HS-27A (cell line): ENCODE measurements around the gene THTPA.
A peak's percentile ranks its signal among the peaks of the same experiment; 100 is the strongest.

Source experiments
- DNase-seq: peaks from one replicate; pipeline ENCODE4 v3.0.0-alpha.2; 2012; ENCODE audit warnings: low read depth, missing footprints

THTPA gene

GRCh38 chr14:23551266-23552028 is 4.6 kb upstream of the THTPA start, which contains the start of gene ZFHX2:
TSS of gene ZFHX2 (minus strand) at chr14:23551765. CDS start at chr14:23535325, 16,440 bp downstream.
- DNase-seq: peak; percentile 61

- DNase-seq: no peak
These were observed 564 bp upstream of the THTPA start for GRCh38 chr14:23555533-23555881.

GRCh38 chr14:23556700-23557440 is 799 bp downstream of the THTPA start:
- no peak for DNase-seq

GRCh38 chr14:23557521-23557920 is 1.4 kb downstream of the THTPA start:
- no peak for DNase-seq

- DNase-seq: no peak
These were observed 1.9 kb downstream of the THTPA start for GRCh38 chr14:23557946-23558345.

GRCh38 chr14:23558346-23559009 is 2.4 kb downstream of the THTPA start:
- no peak for DNase-seq

- DNase-seq: no peak
These were observed 3.2 kb downstream of the THTPA start for GRCh38 chr14:23559010-23559925.

- no peak for DNase-seq
These were observed 4.0 kb downstream of the THTPA start for GRCh38 chr14:23559926-23560520.

- DNase-seq: no peak
These were observed 5.2 kb downstream of the THTPA start for GRCh38 chr14:23561259-23561658.

GRCh38 chr14:23561873-23562821 is 6.1 kb downstream of the THTPA start:
- no peak for DNase-seq

GRCh38 chr14:23562822-23563472 is 6.9 kb downstream of the THTPA start:
- peak; percentile 20 for DNase-seq

GRCh38 chr14:23563473-23564180 is 7.6 kb downstream of the THTPA start:
- no peak for DNase-seq

GRCh38 chr14:23564181-23564812 is 8.2 kb downstream of the THTPA start:
- DNase-seq: no peak

- DNase-seq: no peak
These were observed 8.8 kb downstream of the THTPA start for GRCh38 chr14:23564876-23565275.

GRCh38 chr14:23565626-23566025 is 9.6 kb downstream of the THTPA start:
- DNase-seq: no peak

GRCh38 chr14:23566112-23566777 is 10.2 kb downstream of the THTPA start:
- DNase-seq: no peak

GRCh38 chr14:23566778-23567185 is 10.7 kb downstream of the THTPA start:
- DNase-seq: no peak
